GM06990 (cell line): ENCODE data around the gene ARHGAP9.
A peak's percentile ranks its signal among the peaks of the same experiment; 100 is the strongest.

Experiments used
- DNase-seq: peaks from one replicate; pipeline ENCODE4 v3.0.0-alpha.2; 2011; ENCODE audit not compliant: insufficient read length; ENCODE audit errors: extremely low read depth
- H3K27me3 ChIP-seq: replicated peaks from 2 replicates; pipeline ENCODE4 v1.6.0; 2011; ENCODE audit warnings: low read length; ENCODE audit not compliant: control insufficient read depth, insufficient read depth
- H3K36me3 ChIP-seq: 2 replicates; pipeline ENCODE4 v1.5.1; 2011; ENCODE audit warnings: low read length; ENCODE audit not compliant: control insufficient read depth, insufficient read depth
- H3K4me3 ChIP-seq: replicated peaks from 2 replicates; pipeline ENCODE4 v1.5.1; 2011; ENCODE audit warnings: low read depth, mild to moderate bottlenecking, control low read depth, low read length
- CTCF ChIP-seq: IDR thresholded peaks from 2 replicates; pipeline ENCODE4 v1.5.1; 2011; ENCODE audit warnings: low read length, control low read depth, mild to moderate bottlenecking, inconsistent platforms; ENCODE audit not compliant: insufficient read depth, poor library complexity, severe bottlenecking

ARHGAP9 gene

GRCh38 chr12:57479376-57480115 is at the start of gene ARHGAP9:
TSS of gene ARHGAP9 (minus strand) at chr12:57479866. CDS start at chr12:57479406, 460 bp downstream.
- DNase-seq = peak; percentile 62
- H3K27me3 ChIP-seq = no peaks in the 10 kb centered on the region
- H3K4me3 ChIP-seq = peak within 1 kb of the TSS; percentile 70
- peaks cover 7% of the 10 kb centered on the region for H3K36me3 ChIP-seq
- no peak for TF ChIP-seq CTCF

GRCh38 chr12:57528831-57529555 is 49.3 kb upstream of the ARHGAP9 start:
- no peak for TF ChIP-seq CTCF
- DNase-seq = no peak
- Histone ChIP-seq H3K36me3 (peaks cover 48% of the 10 kb centered on the region), H3K27me3 (no peaks in the 10 kb centered on the region), H3K4me3 (no peak overlapping the region)

- H3K27me3 ChIP-seq = no peaks in the 10 kb centered on the region
- no peak for DNase-seq
- TF ChIP-seq CTCF = no peak
- H3K4me3 ChIP-seq = no peak overlapping the region
- H3K36me3 ChIP-seq = peaks cover 45% of the 10 kb centered on the region
These were observed 48.5 kb upstream of the ARHGAP9 start for GRCh38 chr12:57528176-57528575.

GRCh38 chr12:57527184-57527583 is 47.5 kb upstream of the ARHGAP9 start:
- no peaks in the 10 kb centered on the region for H3K27me3 ChIP-seq

GRCh38 chr12:57526477-57527126 is 46.9 kb upstream of the ARHGAP9 start:
- Histone ChIP-seq H3K27me3 (no peaks in the 10 kb centered on the region), H3K36me3 (peaks cover 37% of the 10 kb centered on the region), H3K4me3 (no peak overlapping the region)
- no peak for DNase-seq
- TF ChIP-seq CTCF = no peak

More at GRCh38 chr12:57527184-57527583, 47.5 kb upstream of the ARHGAP9 start:
- H3K36me3 ChIP-seq = peaks cover 37% of the 10 kb centered on the region
- no peak for TF ChIP-seq CTCF
- H3K4me3 ChIP-seq = no peak overlapping the region
- no peak for DNase-seq
